Uterus (tissue), 4 donors: ENCODE measurements around the gene IL31. TPM values are rescaled to one million over a fixed set of nuclear protein-coding genes. Genes with fewer than 3 reads are reported as not detected.
"Not testable (repeated sequence)": the region's sequence is repeated elsewhere in the genome, so short reads cannot be mapped to it uniquely, and the experiment has no call there.

Experiments
- DNase-seq, 2 donors: peaks; one replicate each; pipeline ENCODE4 v3.0.0-alpha.2; 2019 to 2020
- H3K27ac ChIP-seq, 2 donors: fragments of 200-600 bp; sonication (generic); 1 replicate in 1 of 2; 2 replicates in 1 of 2; pipeline ENCODE4 v1.5.1; 2016 to 2018
- H3K27me3 ChIP-seq, 2 donors: fragments of 200-600 bp; sonication (generic); one replicate each; pipeline ENCODE4 v1.5.1; 2018 to 2019; ENCODE audit warnings: control low read depth in 1 of 2
- H3K36me3 ChIP-seq, 2 donors: fragments of 200-600 bp; sonication (generic); one replicate each; pipeline ENCODE4 v1.5.1; 2019; ENCODE audit warnings: control low read depth in 1 of 2
- H3K4me1 ChIP-seq, 2 donors: fragments of 200-600 bp; sonication (generic); one replicate each; pipeline ENCODE4 v1.5.1; 2018 to 2019; ENCODE audit warnings: control low read depth in 1 of 2
- H3K4me3 ChIP-seq, 2 donors: fragments of 200-600 bp; sonication (generic); 1 replicate in 1 of 2; 2 replicates in 1 of 2; pipeline ENCODE4 v1.5.1; 2018 to 2019; ENCODE audit warnings: mild to moderate bottlenecking in 1 of 2
- H3K9me3 ChIP-seq, 2 donors: fragments of 200-600 bp; sonication (generic); one replicate each; pipeline ENCODE4 v1.5.1; 2019; ENCODE audit warnings: control low read depth in 1 of 2
- POLR2A ChIP-seq, 2 donors: fragments of 450-650 bp; IDR thresholded peaks; one replicate each; pipeline ENCODE4 v1.6.1; 2016; ENCODE audit warnings: antibody characterized with exemption in 2 of 2, mild to moderate bottlenecking in 1 of 2, moderate library complexity in 1 of 2
- intact Hi-C: fragments of 100-400 bp; cut with DNase I; formaldehyde crosslinking; loops from one replicate; pipeline ENCODE4 v1.15.1; 2023; ENCODE audit warnings: low total_unique reads
- total RNA-seq, 4 donors: library from RNA; depleted of rRNA in 3 of 4; stranded (reverse); fragments of >200 nt in 3 of 4; gene quantifications; one replicate each; pipeline versions ENCODE4 v1.1.0 to v1.2.4, GENCODE V29; 2014 to 2023
- TF ChIP-seq, protein P1 (sequence below), 4 experiments: fragments of 200-600 bp in 2 of 4; fragments of 450-650 bp in 2 of 4; sonication (generic) in 2 of 4; IDR thresholded peaks; one replicate each; pipeline ENCODE4 v1.5.1; 2016 to 2019; ENCODE audit warnings: antibody characterized with exemption in 4 of 4, mild to moderate bottlenecking in 2 of 4, moderate library complexity in 1 of 4
- donor health status: DM: yes; HTN: yes; CAD: no.

The IL31 gene
- total RNA-seq, 4 donors from 2014 or later = not detected

DNA sequence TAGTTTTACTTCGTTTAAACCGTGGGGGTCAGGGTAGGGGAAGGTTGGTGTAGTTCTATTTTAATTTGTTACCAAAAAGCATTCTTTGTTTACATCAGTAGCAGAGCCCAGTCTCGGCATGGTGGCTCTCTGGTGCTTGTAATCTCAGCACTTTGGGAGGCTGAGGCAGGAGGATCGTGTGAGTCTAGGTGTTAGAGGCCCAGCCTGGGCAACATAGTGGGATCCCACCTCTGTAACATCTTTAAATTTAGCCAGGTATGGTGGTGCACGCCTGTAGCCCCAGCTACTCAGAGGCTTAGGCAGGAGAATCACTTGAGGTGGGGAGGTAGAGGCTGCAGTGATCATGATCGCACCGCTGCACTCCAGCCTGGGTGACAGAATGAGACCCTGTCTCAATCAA is 11.1 kb upstream of the IL31 start:
- DNase-seq = no peak
- no peaks in the 10 kb centered on the region for H3K4me1 ChIP-seq
- no peaks in the 10 kb centered on the region for H3K27me3 ChIP-seq
- H3K9me3 ChIP-seq = no peaks in the 10 kb centered on the region
- intact Hi-C loops = no loop called here
- no peak overlapping the region for H3K4me3 ChIP-seq
- no peak overlapping the region for H3K27ac ChIP-seq
- TF ChIP-seq, protein P1, sequence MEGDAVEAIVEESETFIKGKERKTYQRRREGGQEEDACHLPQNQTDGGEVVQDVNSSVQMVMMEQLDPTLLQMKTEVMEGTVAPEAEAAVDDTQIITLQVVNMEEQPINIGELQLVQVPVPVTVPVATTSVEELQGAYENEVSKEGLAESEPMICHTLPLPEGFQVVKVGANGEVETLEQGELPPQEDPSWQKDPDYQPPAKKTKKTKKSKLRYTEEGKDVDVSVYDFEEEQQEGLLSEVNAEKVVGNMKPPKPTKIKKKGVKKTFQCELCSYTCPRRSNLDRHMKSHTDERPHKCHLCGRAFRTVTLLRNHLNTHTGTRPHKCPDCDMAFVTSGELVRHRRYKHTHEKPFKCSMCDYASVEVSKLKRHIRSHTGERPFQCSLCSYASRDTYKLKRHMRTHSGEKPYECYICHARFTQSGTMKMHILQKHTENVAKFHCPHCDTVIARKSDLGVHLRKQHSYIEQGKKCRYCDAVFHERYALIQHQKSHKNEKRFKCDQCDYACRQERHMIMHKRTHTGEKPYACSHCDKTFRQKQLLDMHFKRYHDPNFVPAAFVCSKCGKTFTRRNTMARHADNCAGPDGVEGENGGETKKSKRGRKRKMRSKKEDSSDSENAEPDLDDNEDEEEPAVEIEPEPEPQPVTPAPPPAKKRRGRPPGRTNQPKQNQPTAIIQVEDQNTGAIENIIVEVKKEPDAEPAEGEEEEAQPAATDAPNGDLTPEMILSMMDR (IDR thresholded peaks at IDR 0.05) = no peak
- TF ChIP-seq POLR2A (IDR thresholded peaks at IDR 0.05) = no peak
- H3K36me3 ChIP-seq = no peaks in the 10 kb centered on the region

DNA sequence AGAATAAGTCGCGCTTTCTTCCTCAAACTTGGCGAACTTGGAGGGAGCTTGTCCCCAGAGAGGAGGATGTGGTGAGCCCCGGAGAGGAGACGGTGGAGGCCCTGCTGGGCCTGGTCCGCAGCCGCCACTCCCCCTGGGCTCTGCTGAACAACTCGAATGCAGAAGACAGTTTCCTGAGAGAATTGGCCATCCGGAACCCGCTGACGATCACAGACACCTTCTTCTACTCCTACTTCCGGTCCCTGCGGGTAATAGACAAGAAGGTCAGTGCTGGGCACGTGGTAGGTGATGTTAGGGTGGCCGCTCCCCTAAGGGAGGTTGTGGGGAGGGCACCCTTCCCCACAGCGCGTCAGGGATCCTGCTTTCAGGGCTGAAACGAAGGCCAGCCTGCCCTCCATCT is 10.5 kb upstream of the IL31 start:
- Histone ChIP-seq H3K4me3 (no peak overlapping the region), H3K4me1 (no peaks in the 10 kb centered on the region), H3K27ac (no peak overlapping the region), H3K9me3 (no peaks in the 10 kb centered on the region), H3K27me3 (no peaks in the 10 kb centered on the region), H3K36me3 (no peaks in the 10 kb centered on the region)
- no peak for DNase-seq
- TF ChIP-seq, protein P1 (IDR thresholded peaks at IDR 0.05) = no peak
- TF ChIP-seq POLR2A (IDR thresholded peaks at IDR 0.05) = no peak
- intact Hi-C loops = no loop called here

DNA sequence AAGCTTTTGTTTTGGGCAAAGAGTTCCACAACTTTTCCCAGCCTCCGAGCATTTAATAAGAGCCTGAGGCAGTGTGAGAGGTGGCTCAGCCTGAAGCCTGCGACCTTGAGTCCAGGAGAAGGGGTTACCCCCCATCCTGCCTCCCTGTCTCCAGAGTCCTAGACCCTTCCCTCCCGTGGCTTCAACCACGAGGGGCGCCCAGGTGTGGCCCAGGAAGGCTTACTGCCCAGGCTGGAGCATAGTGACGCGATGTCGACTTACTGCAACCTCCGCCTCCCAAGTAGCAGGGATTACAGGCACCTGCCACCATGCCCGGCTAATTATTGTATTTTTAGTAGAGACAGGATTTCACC is 9.5 kb upstream of the IL31 start:
- Histone ChIP-seq H3K27ac (no peak overlapping the region), H3K36me3 (no peaks in the 10 kb centered on the region), H3K4me3 (peak overlapping the region in 1 of 2 donors; percentile 34), H3K4me1 (no peaks in the 10 kb centered on the region), H3K27me3 (no peaks in the 10 kb centered on the region), H3K9me3 (no peaks in the 10 kb centered on the region)
- intact Hi-C loops = no loop called here
- DNase-seq = no peak
- TF ChIP-seq POLR2A (IDR thresholded peaks at IDR 0.05) = no peak
- TF ChIP-seq, protein P1 (IDR thresholded peaks at IDR 0.05) = no peak

DNA sequence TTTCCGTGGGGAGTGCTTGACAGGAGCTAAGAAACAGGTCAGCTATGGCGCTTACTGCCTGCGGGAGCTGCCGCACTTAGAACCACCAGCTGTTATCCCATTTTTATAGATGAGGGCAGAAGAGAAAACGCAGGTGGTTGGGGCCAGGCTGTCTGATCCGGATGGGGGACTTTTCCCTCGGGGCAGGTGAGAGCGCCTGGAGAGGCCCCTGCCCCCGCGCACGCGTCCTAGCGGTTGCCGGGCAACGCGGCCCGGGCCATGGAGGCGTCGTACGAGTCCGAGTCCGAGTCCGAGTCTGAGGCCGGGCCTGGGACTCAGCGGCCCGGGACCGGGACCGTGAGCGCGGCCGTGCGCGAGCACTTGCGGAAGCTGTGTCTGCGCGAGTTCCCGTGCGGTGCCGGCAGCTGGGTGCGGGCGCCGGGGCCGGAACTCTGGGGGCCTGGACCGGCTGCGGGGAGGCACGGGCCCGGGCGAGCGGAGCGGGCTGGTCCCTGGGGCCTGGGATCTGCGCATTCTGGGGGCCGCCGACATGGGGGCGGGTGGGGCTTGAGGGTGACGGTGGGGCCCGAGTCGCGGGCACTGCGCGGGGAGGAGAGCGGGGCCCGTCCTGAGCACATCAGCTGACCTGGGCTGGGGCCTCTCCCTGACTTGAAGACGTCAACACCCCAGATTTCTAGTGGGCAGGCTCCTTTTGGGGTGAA is 9.0 kb upstream of the IL31 start, which contains the start of gene LRRC43:
LRRC43 (plus strand) TSS at position 237 of the 701 bp plus-strand sequence; CDS start at position 259, 22 bp downstream.
- Histone ChIP-seq H3K36me3 (no peaks in the 10 kb centered on the region), H3K4me3 (peak within 1 kb of the TSS; percentile 8 to 34), H3K27me3 (no peaks in the 10 kb centered on the region), H3K9me3 (no peaks in the 10 kb centered on the region), H3K27ac (no peak within 1 kb of the TSS), H3K4me1 (no peaks in the 10 kb centered on the region)
- DNase-seq = no peak
- intact Hi-C loops = no loop called here
- TF ChIP-seq, protein P1 (IDR thresholded peaks at IDR 0.05) = no peak
- no peak for TF ChIP-seq POLR2A (IDR thresholded peaks at IDR 0.05)

DNA sequence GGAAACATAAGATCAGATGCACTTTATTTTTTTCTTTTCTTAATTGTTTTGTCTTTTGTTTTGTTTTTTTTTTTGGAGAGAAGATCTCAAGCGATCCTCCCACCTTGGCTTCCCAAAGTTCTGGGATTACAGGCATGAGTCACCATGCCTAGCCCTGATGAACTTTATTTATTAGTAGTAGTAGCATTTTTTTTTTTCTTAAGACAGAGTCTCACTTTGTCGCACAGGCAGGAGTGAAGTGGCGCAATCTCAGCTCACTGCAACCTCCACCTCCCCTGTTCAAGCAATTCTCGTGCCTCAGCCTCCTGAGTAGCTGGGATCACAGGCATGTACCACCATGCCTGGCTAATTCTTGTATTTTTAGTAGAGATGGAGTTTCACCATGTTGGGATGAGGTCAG is 2.5 kb upstream of the IL31 start:
- DNase-seq, H3K36me3 ChIP-seq, H3K4me3 ChIP-seq, intact Hi-C loops, H3K27ac ChIP-seq, H3K4me1 ChIP-seq, H3K9me3 ChIP-seq, H3K27me3 ChIP-seq: not testable (repeated sequence)
